CD4-positive, alpha-beta T cell treated with Interferon alpha-2 for 1 hour (primary cell): Measurements from ENCODE around the gene MLF2.
A peak's percentile ranks its signal among the peaks of the same experiment; 100 is the strongest.
"Not testable (repeated sequence)": the region's sequence is repeated elsewhere in the genome, so short reads cannot be mapped to it uniquely, and the experiment has no call there.

Experiments used
- DNase-seq, 2 donors: peaks; one replicate each; pipeline ENCODE4 v3.0.0-alpha.2; 2020 to 2022

Gene MLF2

DNA sequence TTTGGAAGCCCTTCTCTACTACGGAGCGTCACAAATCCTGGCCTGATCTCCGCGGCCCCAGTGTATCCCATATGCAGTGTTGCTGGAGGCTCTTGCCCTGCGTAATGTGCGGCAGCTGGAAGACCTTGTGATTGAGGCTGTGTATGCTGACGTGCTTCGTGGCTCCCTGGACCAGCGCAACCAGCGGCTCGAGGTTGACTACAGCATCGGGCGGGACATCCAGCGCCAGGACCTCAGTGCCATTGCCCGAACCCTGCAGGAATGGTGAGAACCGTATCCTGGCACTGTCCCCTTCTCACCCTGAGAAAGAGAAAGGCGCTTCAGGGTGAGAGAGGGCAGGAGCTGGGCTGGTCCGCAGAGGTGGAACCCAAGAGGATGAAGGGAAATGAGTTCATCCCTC, 23.8 kb downstream of the MLF2 start:
- no peak for DNase-seq

DNA sequence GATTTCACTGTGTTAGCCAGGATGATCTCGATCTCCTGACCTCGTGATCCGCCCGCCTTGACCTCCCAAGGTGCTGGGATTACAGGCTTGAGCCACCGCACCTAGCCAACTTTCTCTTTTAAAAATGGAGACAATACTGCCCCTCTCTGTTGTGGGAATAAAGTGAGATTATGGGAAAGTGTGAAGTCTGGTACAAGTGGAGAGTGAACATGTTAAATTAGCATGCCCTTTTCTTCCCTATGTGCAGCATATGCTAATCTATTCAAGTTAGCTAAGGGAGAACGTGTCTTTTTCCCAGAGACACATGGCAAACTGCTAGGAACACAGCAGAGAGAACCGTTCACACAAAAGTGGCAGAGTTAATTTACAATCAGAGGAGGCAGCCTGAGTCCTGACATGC, 27.6 kb downstream of the MLF2 start:
- DNase-seq = no peak

DNA sequence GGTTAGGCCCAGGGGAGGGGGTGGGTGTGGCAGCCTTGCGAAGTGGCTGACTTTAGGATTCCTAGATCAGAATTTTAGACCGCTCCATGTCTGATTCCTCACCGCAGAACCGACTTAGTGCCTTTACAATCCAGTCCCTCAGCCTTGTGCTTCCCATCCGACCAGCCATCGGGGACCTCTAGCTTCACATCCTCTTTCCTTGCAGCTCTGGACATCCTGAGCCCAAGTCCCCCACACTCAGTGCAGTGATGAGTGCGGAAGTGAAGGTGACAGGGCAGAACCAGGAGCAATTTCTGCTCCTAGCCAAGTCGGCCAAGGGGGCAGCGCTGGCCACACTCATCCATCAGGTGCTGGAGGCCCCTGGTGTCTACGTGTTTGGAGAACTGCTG, 28.5 kb downstream of the MLF2 start:
- DNase-seq = peak in 1 of 2 donors; percentile 15

DNA sequence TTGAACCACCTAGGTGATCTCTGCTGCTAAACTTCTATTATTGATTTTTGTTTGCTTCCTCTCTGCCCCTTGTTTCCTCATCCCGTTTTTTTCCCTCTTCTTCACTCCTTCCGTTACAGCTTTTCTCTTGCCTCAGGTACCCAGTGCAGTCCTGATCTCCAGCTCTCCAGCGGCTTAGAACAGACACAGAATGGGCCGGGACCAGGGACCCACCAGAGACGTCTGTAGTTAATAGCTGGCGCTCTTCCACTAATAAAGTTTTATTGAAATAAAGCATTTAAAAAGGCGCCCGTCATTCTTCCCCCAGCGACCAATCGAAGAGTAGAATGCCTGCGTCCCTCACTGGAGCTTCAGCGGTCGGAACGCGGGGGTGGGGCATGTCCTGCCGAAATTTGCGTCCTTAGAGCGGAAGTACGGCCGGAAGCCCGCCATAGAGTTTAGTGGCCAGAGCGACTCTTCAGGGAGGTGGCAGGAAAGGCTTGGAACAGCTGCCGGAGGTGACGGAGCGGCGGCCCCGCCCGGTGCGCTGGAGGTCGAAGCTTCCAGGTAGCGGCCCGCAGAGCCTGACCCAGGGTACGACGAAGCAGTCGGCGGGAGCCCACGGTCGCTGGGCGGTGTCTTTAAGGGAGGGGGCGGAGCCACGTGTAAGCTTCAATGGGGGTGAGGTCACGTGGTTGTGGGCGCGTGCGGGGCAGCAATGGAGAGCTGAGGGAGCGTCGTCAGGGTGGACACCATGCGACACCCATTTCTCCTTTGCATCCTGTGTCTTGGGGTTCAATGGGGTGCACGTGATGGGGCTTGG, 29.1 kb downstream of the MLF2 start, which contains the start of gene COPS7A:
Gene COPS7A, plus strand, starts transcription at position 440 of the 802 bp plus-strand sequence. CDS start 611 bp downstream, outside the sequence.
- peak; percentile 98 for DNase-seq

DNA sequence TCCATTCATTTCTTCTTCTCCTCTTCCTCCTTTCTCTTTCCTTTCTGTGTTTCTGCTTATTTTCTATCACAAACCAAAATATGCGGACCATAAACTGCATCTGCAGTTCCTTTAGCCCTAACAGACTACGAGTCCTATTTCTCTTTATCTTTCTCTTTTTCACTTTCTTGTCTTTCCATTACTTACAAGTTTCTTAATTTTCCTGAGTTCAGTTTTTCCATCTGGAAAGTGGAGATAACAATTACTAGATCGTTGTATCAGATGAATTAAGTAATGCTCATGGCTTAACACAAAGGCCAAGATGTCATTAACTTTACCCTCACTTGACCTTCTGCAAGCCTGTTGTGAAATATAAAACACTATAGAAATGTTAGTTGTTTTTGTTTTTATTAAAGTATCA, 30.1 kb downstream of the MLF2 start:
- DNase-seq = no peak

DNA sequence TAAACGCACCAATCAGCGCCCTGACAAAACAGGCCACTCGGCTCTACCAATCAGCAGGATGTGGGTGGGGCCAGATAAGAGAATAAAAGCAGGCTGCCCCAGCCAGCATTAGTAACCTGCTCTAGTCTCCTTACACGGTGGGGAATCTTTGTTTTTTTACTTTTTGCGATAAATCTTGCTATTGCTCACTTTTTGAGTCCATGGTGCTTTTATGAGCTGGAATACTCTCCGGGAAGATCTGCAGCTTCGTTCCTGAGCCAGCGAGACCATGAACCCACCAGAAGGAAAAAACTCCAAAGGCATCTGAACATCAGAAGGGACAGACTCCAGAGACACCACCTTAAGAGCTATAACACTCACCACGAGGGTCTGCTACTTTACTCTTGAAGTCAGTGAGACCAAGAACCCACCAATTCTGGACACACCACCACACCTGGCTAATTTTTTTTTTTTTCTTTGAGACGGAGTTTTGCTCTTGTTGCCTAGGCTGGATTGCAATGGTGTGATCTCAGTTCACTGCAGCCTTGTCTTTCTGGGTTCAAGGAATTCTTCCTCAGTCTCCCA, 36.0 kb downstream of the MLF2 start:
- no peak for DNase-seq

DNA sequence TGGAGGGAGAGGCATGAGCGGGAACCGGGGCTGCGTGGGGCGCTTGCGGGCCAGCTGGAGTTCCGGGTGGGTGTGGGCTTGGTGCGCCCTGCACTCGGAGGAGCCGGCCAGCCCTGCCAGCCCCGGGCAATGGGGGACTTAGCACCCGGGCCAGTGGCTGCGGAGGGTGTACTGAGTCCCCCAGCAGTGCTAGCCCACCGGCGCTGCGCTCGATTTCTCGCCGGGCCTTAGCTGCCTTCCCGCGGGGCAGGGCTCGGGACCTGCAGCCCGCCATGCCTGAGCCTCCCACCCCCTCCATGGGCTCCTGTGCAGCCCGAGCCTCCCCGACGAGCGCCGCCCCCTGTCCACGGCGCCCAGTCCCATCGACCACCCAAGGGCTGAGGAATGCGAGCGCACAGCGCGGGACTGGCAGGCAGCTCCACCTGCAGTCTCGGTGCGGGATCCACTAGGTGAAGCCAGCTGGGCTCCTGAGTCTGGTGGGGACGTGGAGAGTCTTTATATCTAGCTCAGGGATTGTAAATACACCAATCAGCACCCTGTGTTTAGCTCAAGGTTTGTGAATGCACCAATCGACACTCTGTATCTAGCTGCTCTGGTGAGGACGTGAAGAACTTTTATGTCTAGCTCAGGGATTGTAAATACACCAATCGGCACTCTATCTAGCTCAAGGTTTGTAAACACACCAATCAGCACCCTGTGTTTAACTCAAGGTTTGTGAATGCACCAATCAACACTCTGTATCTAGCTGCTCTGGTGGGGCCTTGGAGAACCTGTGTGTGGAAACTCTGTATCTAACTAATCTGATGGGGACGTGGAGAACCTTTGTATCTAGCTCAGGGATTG, 36.7 kb downstream of the MLF2 start:
- DNase-seq = not testable (repeated sequence)

DNA sequence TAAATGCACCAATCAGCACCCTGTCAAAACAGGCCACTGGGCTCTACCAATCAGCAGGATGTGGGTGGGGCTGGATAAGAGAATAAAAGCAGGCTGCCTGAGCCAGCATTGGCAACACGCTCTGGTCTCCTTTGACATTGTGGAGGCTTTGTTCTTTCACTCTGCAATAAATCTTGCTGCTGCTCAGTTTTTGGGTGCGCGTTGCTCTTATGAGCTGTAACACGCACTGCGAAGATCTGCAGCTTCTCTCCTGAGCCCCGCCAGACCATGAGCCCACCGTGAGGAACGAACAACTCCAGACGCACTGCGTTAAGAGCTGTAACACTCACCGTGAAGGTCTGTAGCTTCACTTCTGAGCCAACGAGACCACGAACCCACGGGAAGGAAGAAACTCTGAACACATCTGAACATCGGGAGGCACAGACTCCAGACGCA, 44.0 kb downstream of the MLF2 start:
- peak; percentile 41 to 80 for DNase-seq

DNA sequence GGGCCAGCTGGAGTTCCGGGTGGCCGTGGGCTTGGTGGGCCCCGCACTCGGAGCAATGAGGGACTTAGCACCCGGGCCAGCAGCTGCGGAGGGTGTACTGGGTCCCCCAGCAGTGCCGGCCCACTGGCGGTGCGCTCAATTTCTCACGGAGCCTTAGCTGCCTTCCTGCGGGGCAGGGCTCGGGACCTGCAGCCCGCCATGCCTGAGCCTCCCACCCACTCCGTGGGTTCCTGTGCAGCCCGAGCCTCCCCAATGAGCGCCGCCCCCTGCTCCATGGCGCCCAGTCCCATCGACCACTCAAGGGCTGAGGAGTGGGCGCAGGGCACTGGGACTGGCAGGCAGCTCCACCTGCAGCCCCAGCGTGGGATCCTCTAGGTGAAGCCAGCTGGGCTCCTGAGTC, 44.6 kb downstream of the MLF2 start:
- DNase-seq = not testable (repeated sequence)

DNA sequence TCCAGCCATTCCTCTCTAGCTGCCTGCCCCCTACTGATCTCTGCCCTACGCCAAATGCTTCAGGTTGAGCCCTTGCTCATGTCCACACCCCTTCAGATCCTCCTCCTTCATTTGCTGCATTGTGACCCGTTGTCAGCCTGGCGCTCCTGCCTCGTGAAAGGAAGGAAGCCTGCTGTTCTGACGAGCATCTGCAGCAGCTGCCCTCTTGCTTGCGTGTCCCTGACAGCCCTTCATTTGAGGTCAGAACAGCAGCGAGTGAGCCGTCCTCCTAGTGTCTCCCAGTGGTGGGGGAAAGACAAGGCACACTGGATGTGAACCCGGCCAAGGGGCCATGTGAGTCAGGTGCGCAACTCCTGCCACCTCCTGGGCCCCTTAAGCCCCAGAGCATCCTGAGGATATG, 49.3 kb downstream of the MLF2 start:
- DNase-seq = no peak

DNA sequence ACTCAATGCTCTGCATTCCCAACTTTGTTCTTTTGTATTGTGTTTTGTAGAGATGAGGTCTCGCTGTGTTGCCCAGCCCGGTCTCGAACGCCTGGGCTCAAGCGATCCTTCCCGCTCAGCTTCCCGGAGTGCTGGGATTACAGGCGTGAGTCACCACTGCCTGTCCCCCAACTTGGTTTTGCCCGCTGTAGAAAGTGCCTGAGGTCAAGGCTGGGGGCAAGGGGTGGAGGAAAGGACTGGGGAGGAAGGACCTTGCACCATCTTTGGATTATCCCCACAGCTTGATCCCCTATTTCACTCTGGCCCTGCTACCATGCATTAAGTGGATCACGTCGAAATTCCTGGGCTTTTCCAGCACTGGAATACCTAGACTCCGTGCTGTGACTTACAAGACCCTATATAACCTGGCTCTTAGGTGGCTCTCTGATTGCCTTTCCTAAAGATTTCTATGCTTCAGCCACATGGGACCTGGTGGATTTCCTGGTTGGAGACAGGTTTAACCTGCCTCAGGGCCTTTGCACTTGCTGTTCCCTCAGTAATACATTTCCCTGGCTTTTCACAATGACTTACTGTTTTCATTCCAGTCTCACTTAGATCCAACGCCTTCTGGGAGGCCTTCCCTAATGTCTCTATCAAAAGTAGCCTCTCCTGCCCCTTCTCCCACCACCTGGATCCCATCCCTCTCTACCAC, 51.7 kb downstream of the MLF2 start:
- no peak for DNase-seq

DNA sequence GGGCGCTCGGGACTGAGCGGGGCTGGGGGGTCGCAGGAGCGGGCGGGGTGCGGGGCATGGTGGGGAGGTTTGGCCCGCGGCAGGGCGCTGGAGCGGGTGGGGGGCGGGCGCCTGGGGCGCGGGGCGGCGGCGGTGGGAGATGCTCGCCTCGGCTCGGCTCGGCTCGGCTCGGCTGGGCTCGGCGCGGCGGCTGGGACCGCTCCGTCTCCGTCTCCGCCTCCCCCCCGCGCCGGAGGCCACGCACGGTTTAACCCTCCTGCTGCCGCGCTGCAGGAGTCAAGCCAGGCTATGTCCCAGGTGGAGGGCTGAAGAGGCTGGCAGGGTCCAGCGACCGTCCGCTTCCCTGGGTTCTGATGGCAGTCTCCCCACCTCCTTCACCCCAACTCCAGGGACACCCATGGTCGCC, 52.3 kb downstream of the MLF2 start, which contains the start of gene PIANP:
Gene PIANP, minus strand, starts transcription at position 170 of the 406 bp plus-strand sequence. CDS start 2,754 bp downstream, outside the sequence.
- peak in 1 of 2 donors; percentile 52 for DNase-seq

DNA sequence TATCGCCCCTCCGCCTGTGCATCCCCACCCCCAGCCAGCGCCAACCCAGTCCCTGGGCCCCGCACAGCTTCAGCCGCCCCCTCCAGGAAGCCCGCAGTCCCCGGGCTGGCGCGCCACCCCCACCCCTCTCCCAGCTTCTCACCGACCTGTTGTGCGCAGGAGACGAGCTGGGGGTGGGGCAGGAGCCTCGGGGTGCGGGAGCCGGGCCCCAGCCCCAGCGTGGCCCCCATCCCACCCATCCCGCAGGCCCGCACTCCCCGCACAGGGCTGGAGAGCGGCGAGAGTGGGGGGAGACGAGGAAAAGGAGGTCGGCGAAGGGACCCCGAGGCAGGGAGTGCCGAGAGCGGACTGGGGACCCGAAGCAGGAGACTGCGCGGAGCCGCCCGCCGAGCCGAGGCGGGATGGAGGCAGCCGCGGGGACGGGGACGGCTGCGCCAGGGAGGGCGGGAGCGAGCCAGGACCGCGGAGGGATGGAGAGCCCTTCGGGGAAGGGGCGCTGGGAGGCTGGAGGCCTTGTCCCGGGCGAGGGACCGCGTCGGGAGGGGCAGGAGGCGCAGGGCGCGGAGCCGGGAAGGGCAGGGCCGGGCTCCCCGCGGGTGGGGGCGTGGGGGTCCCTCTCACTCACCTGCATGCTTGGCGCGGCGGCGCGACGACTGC, 52.8 kb downstream of the MLF2 start:
- peak in 1 of 2 donors; percentile 10 for DNase-seq

DNA sequence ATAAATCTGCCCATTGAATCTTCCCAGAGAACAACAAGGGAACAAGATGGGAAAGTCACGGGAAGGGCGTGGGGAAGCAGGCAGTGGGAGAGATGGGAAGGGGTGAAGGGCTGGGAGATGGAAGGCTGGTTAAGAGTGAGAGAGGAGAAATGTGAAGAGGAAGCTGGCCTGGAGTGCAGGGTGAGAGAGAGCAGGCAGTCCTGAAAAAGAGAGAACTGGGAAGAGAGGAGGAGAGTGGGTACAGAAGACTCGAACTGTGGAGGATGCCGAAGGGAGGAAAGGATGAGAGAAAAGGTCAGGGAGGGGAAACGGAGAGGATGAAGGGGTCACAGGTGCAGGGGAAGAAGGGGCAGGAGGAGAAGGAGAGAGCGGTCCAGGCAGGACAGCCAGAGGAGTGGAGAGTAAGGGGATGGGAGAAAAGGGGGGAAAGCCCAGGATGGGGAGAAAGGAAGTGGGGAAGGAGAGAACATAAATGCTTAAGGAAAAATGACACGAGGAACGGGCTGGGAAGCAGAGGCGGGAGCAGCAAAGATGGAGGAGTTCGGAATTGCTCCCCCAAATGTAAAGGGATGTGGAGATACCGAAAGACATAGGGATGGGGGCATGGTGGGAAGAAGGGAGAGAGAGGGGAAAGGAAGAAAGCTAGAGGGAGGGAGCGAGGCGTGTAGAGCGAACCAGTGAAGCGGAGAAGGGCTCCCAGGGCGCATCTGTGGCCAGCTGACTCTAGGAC, 53.5 kb downstream of the MLF2 start:
- no peak for DNase-seq

DNA sequence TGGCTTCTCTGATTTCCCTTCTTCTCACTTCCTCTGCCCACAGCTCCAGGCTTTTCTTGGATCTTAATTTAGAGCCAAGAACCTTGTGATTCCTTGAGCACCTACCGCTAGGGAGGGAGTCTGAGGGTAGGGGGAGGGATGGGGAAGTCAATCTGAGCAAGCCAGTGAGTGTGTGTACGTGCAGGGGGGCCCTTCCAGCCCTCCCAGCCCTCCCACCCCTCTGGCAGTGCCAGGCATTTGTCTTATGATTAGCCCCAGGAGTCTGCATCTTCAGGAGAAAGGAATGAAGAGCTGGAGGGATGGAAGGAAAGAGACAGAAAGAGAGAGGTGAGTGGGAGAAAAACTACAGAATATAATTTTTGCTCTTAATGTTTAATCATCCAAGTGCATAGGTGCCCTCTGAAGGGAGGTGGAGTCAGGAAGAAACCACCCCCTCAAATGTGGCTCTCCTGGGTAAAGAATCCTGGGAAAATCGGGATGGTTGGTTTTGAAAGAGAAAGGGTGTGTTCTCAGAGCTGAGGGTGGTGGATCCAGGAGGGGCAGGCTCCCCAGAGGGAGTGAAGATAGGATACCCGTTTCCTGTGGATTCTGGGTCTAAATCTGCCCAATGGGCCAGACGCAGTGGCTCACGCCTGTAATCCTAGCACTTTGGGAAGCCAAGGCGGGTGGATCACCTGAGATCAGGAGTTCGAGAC, 54.4 kb downstream of the MLF2 start:
- no peak for DNase-seq
